H9 (cell line): ENCODE measurements around the gene MCCC2. TPM values are rescaled to one million over a fixed set of nuclear protein-coding genes. Genes with fewer than 3 reads are reported as not detected.

Experiments
- DNase-seq: peaks from one replicate; pipeline ENCODE4 v3.0.0-alpha.2; 2017
- H2AFZ ChIP-seq: one replicate; pipeline ENCODE4 v1.6.1; 2013; ENCODE audit warnings: mild to moderate bottlenecking, low read length, control low read depth, moderate library complexity
- H2AK5ac ChIP-seq: 2 replicates; pipeline ENCODE4 v1.6.1; 2013; ENCODE audit warnings: low read length, control low read depth, mixed read lengths; ENCODE audit not compliant: insufficient read length
- H2BK120ac ChIP-seq: one replicate; pipeline ENCODE4 v1.6.1; 2013; ENCODE audit warnings: low read depth, mild to moderate bottlenecking, low read length, control low read depth, inconsistent platforms; ENCODE audit not compliant: poor library complexity, severe bottlenecking
- H2BK12ac ChIP-seq: 2 replicates; pipeline ENCODE4 v1.6.1; 2013; ENCODE audit warnings: low read length, control low read depth, mixed read lengths, low read depth; ENCODE audit not compliant: insufficient read length
- H2BK15ac ChIP-seq: 2 replicates; pipeline ENCODE4 v1.6.1; 2013; ENCODE audit warnings: low read depth, low read length, control low read depth
- H2BK20ac ChIP-seq: one replicate; pipeline ENCODE4 v1.6.1; 2013; ENCODE audit warnings: low read depth, mild to moderate bottlenecking, low read length, control low read depth, inconsistent platforms; ENCODE audit not compliant: poor library complexity, severe bottlenecking
- H2BK5ac ChIP-seq: 2 replicates; pipeline ENCODE4 v1.6.1; 2013; ENCODE audit warnings: low read length, control low read depth, mixed read lengths; ENCODE audit not compliant: insufficient read length
- H3K14ac ChIP-seq: 2 replicates; pipeline ENCODE4 v1.6.1; 2013; ENCODE audit warnings: low read length, control low read depth; ENCODE audit not compliant: insufficient read depth
- H3K18ac ChIP-seq: 2 replicates; pipeline ENCODE4 v1.6.1; 2013; ENCODE audit warnings: low read depth, mild to moderate bottlenecking, mixed read lengths, low read length, control low read depth; ENCODE audit not compliant: insufficient read length
- H3K23ac ChIP-seq: 2 replicates; pipeline ENCODE4 v1.6.1; 2013; ENCODE audit warnings: low read length, control low read depth, mixed read lengths, low read depth; ENCODE audit not compliant: insufficient read length
- H3K23me2 ChIP-seq: 2 replicates; pipeline ENCODE4 v1.6.1; 2013; ENCODE audit warnings: low read depth, mild to moderate bottlenecking, mixed read lengths, low read length, control low read depth; ENCODE audit not compliant: insufficient read length, poor library complexity, severe bottlenecking
- H3K27ac ChIP-seq: 2 replicates; pipeline ENCODE4 v1.5.1; 2013; ENCODE audit warnings: low read length, control low read depth, mixed read lengths, low read depth; ENCODE audit not compliant: insufficient read length
- H3K27me3 ChIP-seq: 2 replicates; pipeline ENCODE4 v1.6.1; 2013; ENCODE audit warnings: low read length, control low read depth, inconsistent platforms; ENCODE audit not compliant: insufficient read depth
- H3K4ac ChIP-seq: 2 replicates; pipeline ENCODE4 v1.6.1; 2013; ENCODE audit warnings: low read depth, mild to moderate bottlenecking, control low read depth, inconsistent platforms, low read length, moderate library complexity
- H3K4me1 ChIP-seq: 2 replicates; pipeline ENCODE4 v1.6.1; 2013; ENCODE audit warnings: low read length, control low read depth, inconsistent platforms; ENCODE audit not compliant: insufficient read depth
- H3K4me2 ChIP-seq: 2 replicates; pipeline ENCODE4 v1.6.1; 2013; ENCODE audit warnings: low read length, control low read depth, mixed read lengths; ENCODE audit not compliant: insufficient read length, insufficient read depth
- H3K56ac ChIP-seq: 2 replicates; pipeline ENCODE4 v1.6.1; 2013; ENCODE audit warnings: low read depth, mild to moderate bottlenecking, mixed read lengths, low read length, control low read depth; ENCODE audit not compliant: insufficient read length
- H3K79me1 ChIP-seq: 2 replicates; pipeline ENCODE4 v1.6.1; 2013; ENCODE audit warnings: low read depth, mild to moderate bottlenecking, moderate library complexity, low read length, control low read depth, inconsistent platforms; ENCODE audit not compliant: insufficient read depth, poor library complexity, severe bottlenecking
- H3K79me2 ChIP-seq: 2 replicates; pipeline ENCODE4 v1.6.1; 2013; ENCODE audit warnings: low read length, control low read depth, inconsistent platforms; ENCODE audit not compliant: insufficient read depth
- H3K9ac ChIP-seq: 2 replicates; pipeline ENCODE4 v1.6.1; 2013; ENCODE audit warnings: low read length, control low read depth, mixed read lengths; ENCODE audit not compliant: insufficient read length; ENCODE audit errors: extremely low read depth
- H3K9me3 ChIP-seq: one replicate; pipeline ENCODE4 v1.6.1; 2013; ENCODE audit warnings: low read depth, low read length, inconsistent platforms; ENCODE audit not compliant: control insufficient read depth
- H3T11ph ChIP-seq: one replicate; pipeline ENCODE4 v1.6.1; 2013; ENCODE audit warnings: mild to moderate bottlenecking, low read length, control low read depth, inconsistent platforms
- H4K20me1 ChIP-seq: one replicate; pipeline ENCODE4 v1.6.1; 2013; ENCODE audit not compliant: control insufficient read depth, insufficient read length, insufficient read depth
- H4K5ac ChIP-seq: 2 replicates; pipeline ENCODE4 v1.6.1; 2013; ENCODE audit warnings: low read depth, mild to moderate bottlenecking, mixed read lengths, low read length, control low read depth; ENCODE audit not compliant: insufficient read length
- H4K8ac ChIP-seq: replicated peaks from 2 replicates; pipeline ENCODE4 v1.6.1; 2013; ENCODE audit warnings: low read length, control low read depth, mixed read lengths, low read depth; ENCODE audit not compliant: insufficient read length
- H4K91ac ChIP-seq: 2 replicates; pipeline ENCODE4 v1.6.1; 2013; ENCODE audit warnings: low read depth, mild to moderate bottlenecking, moderate library complexity, mixed read lengths, low read length, control low read depth; ENCODE audit not compliant: insufficient read length
- H3K27ac Mint-ChIP-seq, 3 experiments: 2 replicates in 2 of 3; 3 replicates in 1 of 3; pipeline ENCODE4 v1.8.0; 2020 to 2021; ENCODE audit warnings: mixed read lengths in 3 of 3, mild to moderate bottlenecking in 1 of 3, moderate library complexity in 1 of 3
- H3K27me3 Mint-ChIP-seq: 2 replicates; pipeline ENCODE4 v1.8.0; 2021; ENCODE audit warnings: low read depth, mild to moderate bottlenecking, moderate library complexity, mixed read lengths
- H3K36me3 Mint-ChIP-seq, 3 experiments: 2 replicates in 2 of 3; 3 replicates in 1 of 3; pipeline ENCODE4 v1.8.0; 2020 to 2021; ENCODE audit warnings: low read depth in 3 of 3, mixed read lengths in 3 of 3; ENCODE audit not compliant: insufficient read depth in 1 of 3
- H3K4me1 Mint-ChIP-seq, 2 experiments: 2 replicates each; pipeline ENCODE4 v1.8.0; 2020; ENCODE audit warnings: mixed read lengths in 2 of 2
- H3K4me3 Mint-ChIP-seq, 2 experiments: 2 replicates in 1 of 2; 3 replicates in 1 of 2; pipeline ENCODE4 v1.8.0; 2020 to 2021; ENCODE audit warnings: mild to moderate bottlenecking in 2 of 2, mixed read lengths in 2 of 2, moderate library complexity in 1 of 2
- H3K9me3 Mint-ChIP-seq, 2 experiments: 2 replicates in 1 of 2; 3 replicates in 1 of 2; pipeline ENCODE4 v1.8.0; 2020; ENCODE audit warnings: mild to moderate bottlenecking in 2 of 2, mixed read lengths in 2 of 2, moderate library complexity in 1 of 2
- total RNA-seq: library from RNA; stranded (reverse); gene quantifications from 2 replicates; pipeline ENCODE4 v1.2.1, GENCODE V29; 2021
- TF ChIP-seq, protein P1 (sequence below): fragments of 200-600 bp; sonication (generic); conservative IDR thresholded peaks from 3 replicates; pipeline ENCODE4 v1.8.0; 2021; ENCODE audit warnings: antibody characterized with exemption, mild to moderate bottlenecking

MCCC2 gene
- total RNA-seq, 1 experiment from 2014 or later, result 62.7 TPM

DNA sequence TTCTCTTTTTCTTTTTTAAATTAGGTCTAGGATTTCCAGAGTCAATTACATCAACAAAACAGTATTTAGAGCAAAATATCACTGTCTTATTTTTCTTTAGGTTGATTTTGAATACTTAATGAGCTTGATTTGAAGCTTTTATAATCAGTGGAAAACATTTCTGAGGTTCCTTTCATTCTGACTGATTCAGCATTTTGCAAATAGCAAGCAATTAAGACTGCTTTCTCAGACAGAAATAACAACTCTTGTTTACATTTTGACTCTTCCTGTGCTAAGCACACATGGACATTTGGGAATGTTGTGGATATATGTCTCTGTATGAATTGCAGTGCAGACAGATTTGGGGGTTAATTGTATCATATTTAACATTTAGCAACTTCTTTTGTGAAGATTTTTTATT is 22.2 kb upstream of the MCCC2 start:
- H3K27ac ChIP-seq, result no peak overlapping the region
- H2AK5ac ChIP-seq, result no peak overlapping the region
- no peaks in the 10 kb centered on the region for H3K9me3 ChIP-seq
- H4K91ac ChIP-seq, result no peak overlapping the region
- H3K23ac ChIP-seq, result no peak overlapping the region
- H2AFZ ChIP-seq, result no peak overlapping the region
- H3K79me2 ChIP-seq, result no peaks in the 10 kb centered on the region
- no peak overlapping the region for H3K4me2 ChIP-seq
- no peaks in the 10 kb centered on the region for H3K27me3 ChIP-seq
- TF ChIP-seq, protein P1, sequence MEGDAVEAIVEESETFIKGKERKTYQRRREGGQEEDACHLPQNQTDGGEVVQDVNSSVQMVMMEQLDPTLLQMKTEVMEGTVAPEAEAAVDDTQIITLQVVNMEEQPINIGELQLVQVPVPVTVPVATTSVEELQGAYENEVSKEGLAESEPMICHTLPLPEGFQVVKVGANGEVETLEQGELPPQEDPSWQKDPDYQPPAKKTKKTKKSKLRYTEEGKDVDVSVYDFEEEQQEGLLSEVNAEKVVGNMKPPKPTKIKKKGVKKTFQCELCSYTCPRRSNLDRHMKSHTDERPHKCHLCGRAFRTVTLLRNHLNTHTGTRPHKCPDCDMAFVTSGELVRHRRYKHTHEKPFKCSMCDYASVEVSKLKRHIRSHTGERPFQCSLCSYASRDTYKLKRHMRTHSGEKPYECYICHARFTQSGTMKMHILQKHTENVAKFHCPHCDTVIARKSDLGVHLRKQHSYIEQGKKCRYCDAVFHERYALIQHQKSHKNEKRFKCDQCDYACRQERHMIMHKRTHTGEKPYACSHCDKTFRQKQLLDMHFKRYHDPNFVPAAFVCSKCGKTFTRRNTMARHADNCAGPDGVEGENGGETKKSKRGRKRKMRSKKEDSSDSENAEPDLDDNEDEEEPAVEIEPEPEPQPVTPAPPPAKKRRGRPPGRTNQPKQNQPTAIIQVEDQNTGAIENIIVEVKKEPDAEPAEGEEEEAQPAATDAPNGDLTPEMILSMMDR, result no peak
- Mint-ChIP-seq H3K4me3 (no peak overlapping the region), H3K9me3 (no peaks in the 10 kb centered on the region), H3K27ac (no peak overlapping the region), H3K36me3 (peaks cover 4 to 48% (median 37%) of the 10 kb centered on the region in 3 experiments), H3K4me1 (no peaks in the 10 kb centered on the region), H3K27me3 (no peaks in the 10 kb centered on the region)
- no peak overlapping the region for H3K14ac ChIP-seq
- H3K4me1 ChIP-seq, result no peaks in the 10 kb centered on the region
- H3K79me1 ChIP-seq, result no peaks in the 10 kb centered on the region
- no peak overlapping the region for H3K18ac ChIP-seq
- no peak overlapping the region for H2BK5ac ChIP-seq
- no peak overlapping the region for H2BK120ac ChIP-seq
- no peaks in the 10 kb centered on the region for H3K23me2 ChIP-seq
- H2BK15ac ChIP-seq, result no peak overlapping the region
- no peak for DNase-seq
- H2BK12ac ChIP-seq, result no peak overlapping the region
- H4K8ac ChIP-seq, result no peak overlapping the region
- H3K4ac ChIP-seq, result no peak overlapping the region
- H4K5ac ChIP-seq, result no peak overlapping the region
- no peak overlapping the region for H3T11ph ChIP-seq
- no peak overlapping the region for H2BK20ac ChIP-seq
- H3K9ac ChIP-seq, result no peak overlapping the region
- H3K56ac ChIP-seq, result no peak overlapping the region
- H4K20me1 ChIP-seq, result no peaks in the 10 kb centered on the region
